Calu3 (cell line): ENCODE data around the gene KIF23. TPM values are rescaled to one million over a fixed set of nuclear protein-coding genes. Genes with fewer than 3 reads are reported as not detected.

Source experiments
- BruUV-seq: library from RNA; stranded (reverse); fragments of 400-500 nt; replicated peaks from 2 replicates; lab custom pipeline; 2021; lab: Mats Ljungman, UMichigan
- CTCF ChIA-PET: fragments of 300-600 bp; sonication (Branson Sonifier 250); formaldehyde crosslinking; loops from one replicate; lab custom pipeline; 2022; ENCODE audit warnings: antibody characterized with exemption; lab: Charles Lee
- DNase-seq: peaks from one replicate; pipeline ENCODE4 v3.0.0; 2022
- H3K27ac Mint-ChIP-seq: one replicate; pipeline ENCODE4 v1.8.0; 2022; ENCODE audit warnings: mixed read lengths; ENCODE audit not compliant: unreplicated experiment
- H3K27me3 Mint-ChIP-seq: one replicate; pipeline ENCODE4 v1.8.0; 2022; ENCODE audit warnings: mixed read lengths; ENCODE audit not compliant: unreplicated experiment
- H3K36me3 Mint-ChIP-seq: one replicate; pipeline ENCODE4 v1.8.0; 2022; ENCODE audit warnings: mild to moderate bottlenecking, moderate library complexity, mixed read lengths; ENCODE audit not compliant: insufficient read depth, unreplicated experiment
- H3K4me1 Mint-ChIP-seq: one replicate; pipeline ENCODE4 v1.8.0; 2022; ENCODE audit warnings: mild to moderate bottlenecking, low read depth, mixed read lengths; ENCODE audit not compliant: unreplicated experiment
- H3K4me3 Mint-ChIP-seq: one replicate; pipeline ENCODE4 v1.8.0; 2022; ENCODE audit warnings: mild to moderate bottlenecking, low read depth, moderate library complexity, mixed read lengths; ENCODE audit not compliant: unreplicated experiment
- H3K9me3 Mint-ChIP-seq: one replicate; pipeline ENCODE4 v1.8.0; 2022; ENCODE audit warnings: low read depth, mixed read lengths; ENCODE audit not compliant: unreplicated experiment
- CTCF ChIP-seq: fragments of 200-600 bp; IDR thresholded peaks from one replicate; pipeline ENCODE4 v1.8.0; 2022; ENCODE audit warnings: antibody characterized with exemption; ENCODE audit not compliant: unreplicated experiment
- intact Hi-C: fragments of 100-400 bp; cut with micrococcal nuclease; formaldehyde crosslinking; loops from one replicate; pipeline ENCODE4 v1.10.0; 2022; ENCODE audit not compliant: unreplicated experiment
- total RNA-seq: library from RNA; stranded (reverse); gene quantifications from 2 replicates; pipeline ENCODE4 v1.2.3, GENCODE V29; 2022

Gene KIF23
- total RNA-seq, 1 experiment from 2014 or later: 108 TPM

DNA sequence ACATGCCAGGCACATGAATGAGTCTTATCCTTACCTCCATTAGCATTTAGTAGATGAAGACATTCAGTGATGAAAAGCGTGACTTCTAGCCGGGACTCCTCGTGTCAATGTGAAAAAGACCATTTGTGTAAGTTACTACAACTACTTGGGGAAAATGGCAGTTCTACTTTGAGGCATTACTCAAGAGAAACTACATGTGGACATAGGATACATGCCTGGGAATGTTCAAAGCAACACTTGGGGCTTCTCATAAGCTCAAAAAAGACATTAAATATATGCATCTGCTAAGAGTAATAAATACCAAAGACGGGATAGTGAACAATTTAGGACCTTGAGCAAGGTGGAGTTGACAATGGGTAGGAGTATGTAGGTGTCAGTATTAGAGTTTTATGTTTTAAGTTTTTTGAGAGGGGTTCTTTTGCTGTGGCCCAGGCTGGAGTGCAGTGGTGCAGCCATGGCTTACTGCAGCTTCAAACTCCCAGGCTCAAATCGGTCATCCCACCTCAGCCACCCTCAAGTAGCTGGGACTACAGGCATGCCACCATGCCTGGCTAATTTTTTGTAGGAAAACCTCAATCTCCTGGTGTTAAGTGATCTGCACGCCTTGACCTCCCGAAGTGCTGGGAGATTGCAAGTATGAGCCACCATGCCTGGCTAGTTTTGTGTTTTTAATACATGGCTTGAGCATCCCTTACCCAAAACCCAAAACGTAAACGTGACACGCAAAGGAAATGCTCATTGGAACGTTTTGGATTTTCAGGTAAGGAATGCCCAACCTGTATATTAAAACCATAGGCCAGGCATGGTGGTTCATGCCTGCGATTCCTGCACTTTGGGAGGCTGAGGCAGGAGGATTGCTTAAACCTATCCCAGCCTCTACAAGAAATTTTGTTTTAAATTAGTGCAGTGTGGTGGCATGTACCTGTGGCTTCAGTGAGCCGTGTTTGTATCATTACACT is 42.3 kb downstream of the KIF23 start:
- intact Hi-C loops: no loop called here
- peaks cover 73% of the 10 kb centered on the region for H3K36me3 Mint-ChIP-seq
- H3K4me1 Mint-ChIP-seq: peaks cover 16% of the 10 kb centered on the region
- no peak for TF ChIP-seq CTCF
- no peak for DNase-seq
- CTCF ChIA-PET: interaction anchor here (1.4 kb wide), 1 partner anchor 9 kb away, joined by 6 read pairs; no protein-coding TSS in a partner anchor
- no peaks in the 10 kb centered on the region for H3K9me3 Mint-ChIP-seq
- H3K27ac Mint-ChIP-seq: peak overlapping the region; percentile 66
- H3K4me3 Mint-ChIP-seq: no peak overlapping the region
- BruUV-seq: no TSS peak
- H3K27me3 Mint-ChIP-seq: no peaks in the 10 kb centered on the region

DNA sequence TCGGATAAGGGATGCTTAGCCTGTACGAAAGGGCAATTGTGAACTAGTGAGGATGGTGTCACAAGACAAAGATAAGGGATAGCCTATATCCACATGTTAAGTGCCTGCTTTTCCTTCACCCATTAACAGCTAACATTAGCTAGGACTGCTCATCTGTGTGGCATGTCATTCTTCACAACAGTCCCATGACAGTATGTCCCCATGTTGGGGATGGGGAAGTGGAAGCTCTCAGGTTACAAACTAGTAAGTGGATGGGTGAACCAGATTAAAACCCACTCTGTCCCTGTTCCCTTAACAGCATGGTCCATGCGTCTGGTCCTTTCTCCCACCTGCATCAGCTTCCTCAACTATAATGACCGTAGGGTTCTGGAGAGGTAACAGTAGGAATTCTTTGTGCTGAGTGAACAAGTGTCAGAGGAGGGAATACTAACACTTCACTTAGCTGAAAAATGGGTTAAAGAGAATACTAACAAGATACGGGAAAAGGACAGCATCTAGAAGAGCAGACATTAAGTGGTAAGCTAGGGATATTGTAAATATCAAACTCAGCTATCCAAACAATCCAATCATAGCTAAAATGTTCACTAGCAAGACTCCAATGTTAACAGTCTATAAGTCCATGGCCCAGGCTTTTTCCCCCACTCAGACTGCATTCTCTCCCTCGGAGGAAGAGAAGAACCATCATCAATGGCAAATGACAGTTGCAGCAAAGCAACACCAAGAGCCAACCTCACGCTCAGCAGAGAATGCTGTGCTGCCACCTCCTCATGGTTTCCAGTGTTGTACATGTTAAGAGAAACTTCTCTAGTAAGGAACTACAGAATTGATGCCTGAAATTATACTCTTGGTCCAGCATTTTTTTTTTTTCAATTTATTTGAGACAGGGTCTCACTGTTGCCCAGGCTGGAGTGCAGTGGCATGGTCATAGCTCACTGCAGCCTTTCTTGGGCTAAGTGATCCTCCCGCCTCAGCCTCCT is 43.4 kb downstream of the KIF23 start:
- H3K27ac Mint-ChIP-seq: peak overlapping the region; percentile 91
- intact Hi-C loops: no loop called here
- CTCF ChIA-PET: interaction anchor here (0.7 kb wide), 1 partner anchor 1523 kb away, joined by 7 read pairs; no protein-coding TSS in a partner anchor
- peaks cover 75% of the 10 kb centered on the region for H3K36me3 Mint-ChIP-seq
- no TSS peak for BruUV-seq
- H3K9me3 Mint-ChIP-seq: no peaks in the 10 kb centered on the region
- no peaks in the 10 kb centered on the region for H3K27me3 Mint-ChIP-seq
- peaks cover 24% of the 10 kb centered on the region for H3K4me1 Mint-ChIP-seq
- no peak for TF ChIP-seq CTCF
- H3K4me3 Mint-ChIP-seq: no peak overlapping the region
- DNase-seq: no peak

- intact Hi-C loops: no loop called here
- Mint-ChIP-seq H3K4me1 (peaks cover 36% of the 10 kb centered on the region), H3K4me3 (no peak overlapping the region), H3K27ac (peak overlapping the region; percentile 4), H3K9me3 (no peaks in the 10 kb centered on the region), H3K27me3 (no peaks in the 10 kb centered on the region), H3K36me3 (peaks cover 70% of the 10 kb centered on the region)
- no peak for TF ChIP-seq CTCF
- DNase-seq: no peak
- no TSS peak for BruUV-seq
- CTCF ChIA-PET: no interaction called here
Measured at GRCh38 chr15:69459066-69459465, 44.9 kb downstream of the KIF23 start.

GRCh38 chr15:69460481-69460880 is 46.3 kb downstream of the KIF23 start:
- CTCF ChIA-PET: no interaction called here
- BruUV-seq: no TSS peak
- H3K27me3 Mint-ChIP-seq: no peaks in the 10 kb centered on the region
- H3K9me3 Mint-ChIP-seq: no peaks in the 10 kb centered on the region
- no peak for DNase-seq
- no peak for TF ChIP-seq CTCF
- H3K36me3 Mint-ChIP-seq: peaks cover 56% of the 10 kb centered on the region
- intact Hi-C loops: no loop called here
- H3K27ac Mint-ChIP-seq: no peak overlapping the region
- H3K4me3 Mint-ChIP-seq: no peak overlapping the region
- peaks cover 32% of the 10 kb centered on the region for H3K4me1 Mint-ChIP-seq
